GM12864 (cell line): ENCODE measurements around the gene WDFY4.

Experiments used
- DNase-seq: peaks from one replicate; pipeline ENCODE4 v3.0.0-alpha.2; 2011; ENCODE audit warnings: low read depth
- H3K4me3 ChIP-seq: 2 replicates; pipeline ENCODE4 v1.5.1; 2011; ENCODE audit warnings: mild to moderate bottlenecking, low read depth, low read length, control low read depth
- TF ChIP-seq, protein P1 (sequence below): IDR thresholded peaks from 2 replicates; pipeline ENCODE4 v1.5.1; 2011; ENCODE audit warnings: low read depth, mild to moderate bottlenecking, moderate library complexity, low read length, control low read depth, inconsistent platforms; ENCODE audit errors: missing control alignments

Gene WDFY4

GRCh38 chr10:48778193-48778857 is 93.7 kb downstream of the WDFY4 start:
- H3K4me3 ChIP-seq = no peak overlapping the region
- no peak for DNase-seq
- TF ChIP-seq, protein P1, sequence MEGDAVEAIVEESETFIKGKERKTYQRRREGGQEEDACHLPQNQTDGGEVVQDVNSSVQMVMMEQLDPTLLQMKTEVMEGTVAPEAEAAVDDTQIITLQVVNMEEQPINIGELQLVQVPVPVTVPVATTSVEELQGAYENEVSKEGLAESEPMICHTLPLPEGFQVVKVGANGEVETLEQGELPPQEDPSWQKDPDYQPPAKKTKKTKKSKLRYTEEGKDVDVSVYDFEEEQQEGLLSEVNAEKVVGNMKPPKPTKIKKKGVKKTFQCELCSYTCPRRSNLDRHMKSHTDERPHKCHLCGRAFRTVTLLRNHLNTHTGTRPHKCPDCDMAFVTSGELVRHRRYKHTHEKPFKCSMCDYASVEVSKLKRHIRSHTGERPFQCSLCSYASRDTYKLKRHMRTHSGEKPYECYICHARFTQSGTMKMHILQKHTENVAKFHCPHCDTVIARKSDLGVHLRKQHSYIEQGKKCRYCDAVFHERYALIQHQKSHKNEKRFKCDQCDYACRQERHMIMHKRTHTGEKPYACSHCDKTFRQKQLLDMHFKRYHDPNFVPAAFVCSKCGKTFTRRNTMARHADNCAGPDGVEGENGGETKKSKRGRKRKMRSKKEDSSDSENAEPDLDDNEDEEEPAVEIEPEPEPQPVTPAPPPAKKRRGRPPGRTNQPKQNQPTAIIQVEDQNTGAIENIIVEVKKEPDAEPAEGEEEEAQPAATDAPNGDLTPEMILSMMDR = no peak

- DNase-seq = no peak
- TF ChIP-seq, protein P1 = no peak
- no peak overlapping the region for H3K4me3 ChIP-seq
Measured at GRCh38 chr10:48779077-48779476, 94.4 kb downstream of the WDFY4 start.

DNA sequence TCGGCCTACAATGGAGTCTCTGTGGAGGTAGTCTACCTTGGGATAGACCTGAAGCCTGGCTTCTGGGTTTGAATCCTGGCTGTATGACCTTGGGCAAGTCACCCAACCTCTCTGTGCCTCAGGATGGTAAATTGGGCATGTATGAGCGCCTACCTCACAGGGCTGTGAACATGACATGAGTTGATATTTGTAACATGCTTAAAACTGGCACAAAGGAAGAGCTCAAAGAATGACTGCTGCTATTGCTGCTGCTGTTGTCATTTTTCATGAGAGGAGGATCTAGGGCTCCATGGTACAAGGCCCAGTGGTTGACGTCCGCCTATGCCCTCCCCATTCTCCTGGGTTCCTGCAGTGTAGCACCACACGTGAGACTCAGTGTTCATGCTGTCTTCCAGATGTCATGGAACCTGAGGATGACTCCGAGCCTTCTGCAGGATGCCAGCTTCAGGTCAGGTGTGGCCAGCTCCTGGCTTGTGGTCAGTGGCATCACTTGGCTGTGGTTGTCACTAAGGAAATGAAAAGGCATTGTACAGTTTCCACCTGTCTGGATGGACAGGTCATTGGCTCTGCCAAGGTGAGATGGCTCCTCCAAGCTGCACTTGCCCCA is 95.0 kb downstream of the WDFY4 start:
- H3K4me3 ChIP-seq = no peak overlapping the region
- TF ChIP-seq, protein P1 = no peak
- DNase-seq = no peak

DNA sequence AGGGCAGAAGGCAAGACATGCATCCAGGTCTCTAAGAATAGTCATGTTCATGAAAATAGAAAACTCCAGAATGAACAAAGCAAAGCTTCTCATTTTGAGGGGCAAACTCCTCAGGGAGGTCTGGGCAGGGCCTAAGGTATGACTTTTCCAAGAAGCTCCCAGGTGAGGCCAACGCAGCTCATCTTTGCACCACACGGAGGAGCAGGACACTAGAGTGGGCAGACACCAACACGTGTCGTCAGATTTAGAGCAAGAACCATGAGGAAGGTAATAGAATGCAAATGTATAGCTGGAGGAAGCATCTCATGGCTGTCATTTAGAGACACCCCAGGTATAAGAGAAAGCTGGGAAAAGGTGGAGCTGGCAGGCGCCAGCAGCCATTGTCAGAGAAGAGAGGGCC is 95.7 kb downstream of the WDFY4 start:
- H3K4me3 ChIP-seq = no peak overlapping the region
- DNase-seq = no peak
- TF ChIP-seq, protein P1 = no peak

GRCh38 chr10:48782386-48782785 is 97.7 kb downstream of the WDFY4 start:
- no peak for DNase-seq
- H3K4me3 ChIP-seq = no peak overlapping the region
- TF ChIP-seq, protein P1 = no peak

- TF ChIP-seq, protein P1 = no peak
- no peak overlapping the region for H3K4me3 ChIP-seq
- no peak for DNase-seq
Measured at GRCh38 chr10:48784031-48784430, 99.4 kb downstream of the WDFY4 start.

- H3K4me3 ChIP-seq = no peak overlapping the region
- no peak for DNase-seq
- TF ChIP-seq, protein P1 = no peak
Measured at GRCh38 chr10:48785796-48786195, 101.1 kb downstream of the WDFY4 start.
